PC-3 (cell line): ENCODE results near the gene POLRMT. TPM values are rescaled to one million over a fixed set of nuclear protein-coding genes. Genes with fewer than 3 reads are reported as not detected.

Source experiments
- ATAC-seq: fragments of 200-7000 bp; cut with Tn5 transposase; 2 replicates; pipeline ENCODE4 v1.9.1; 2020; ENCODE audit warnings: mild to moderate bottlenecking, moderate library complexity
- BruUV-seq: library from RNA; stranded (reverse); fragments of 400-500 nt; replicated peaks from 2 replicates; lab custom pipeline; 2021; lab: Mats Ljungman, UMichigan
- CTCF ChIA-PET: fragments of 300-600 bp; sonication (Branson Sonifier 250); formaldehyde crosslinking; loops from one replicate; lab custom pipeline; 2022; ENCODE audit warnings: antibody characterized with exemption; lab: Charles Lee
- POLR2A ChIA-PET: fragments of 300-600 bp; sonication (Branson Sonifier 250); formaldehyde crosslinking; loops from one replicate; lab custom pipeline; 2022; ENCODE audit warnings: antibody characterized with exemption; ENCODE audit not compliant: unreplicated experiment; lab: Charles Lee
- DNase-seq: peaks from one replicate; pipeline ENCODE4 v3.0.0-alpha.2; 2015
- H2AFZ ChIP-seq: fragments of 300-600 bp; sonication (generic); 2 replicates; pipeline ENCODE4 v1.6.0; 2016; ENCODE audit warnings: antibody characterized with exemption, low read length
- H3F3A ChIP-seq: fragments of 300-600 bp; sonication (generic); one replicate; pipeline ENCODE4 v1.6.0; 2017; ENCODE audit warnings: antibody characterized with exemption, low read length, control low read depth, mild to moderate bottlenecking; ENCODE audit not compliant: unreplicated experiment
- H3K27ac ChIP-seq: fragments of 300-600 bp; sonication (generic); 2 replicates; pipeline ENCODE4 v1.5.1; 2016; ENCODE audit warnings: mild to moderate bottlenecking, low read length
- H3K27me3 ChIP-seq: fragments of 300-600 bp; sonication (generic); 2 replicates; pipeline ENCODE4 v1.6.1; 2016; ENCODE audit warnings: low read length, mixed read lengths
- H3K36me3 ChIP-seq: fragments of 300-600 bp; sonication (generic); 2 replicates; pipeline ENCODE4 v1.6.1; 2016; ENCODE audit warnings: low read depth, mixed run types, low read length, mixed read lengths
- H3K4me1 ChIP-seq: fragments of 300-600 bp; sonication (generic); 2 replicates; pipeline ENCODE4 v1.5.1; 2016; ENCODE audit warnings: low read length; ENCODE audit not compliant: insufficient read depth
- H3K4me2 ChIP-seq: fragments of 300-600 bp; sonication (generic); 2 replicates; pipeline ENCODE4 v1.6.0; 2016; ENCODE audit warnings: low read length
- H3K4me3 ChIP-seq: fragments of 300-600 bp; sonication (generic); 2 replicates; pipeline ENCODE4 v1.5.1; 2016; ENCODE audit warnings: mild to moderate bottlenecking, low read length, mixed read lengths
- H3K79me2 ChIP-seq: fragments of 300-600 bp; sonication (generic); 2 replicates; pipeline ENCODE4 v1.6.1; 2017; ENCODE audit warnings: low read length, mixed read lengths
- H3K9ac ChIP-seq: fragments of 300-600 bp; sonication (generic); 2 replicates; pipeline ENCODE4 v1.6.0; 2016; ENCODE audit warnings: mild to moderate bottlenecking, low read length
- H3K9me2 ChIP-seq: fragments of 300-600 bp; sonication (generic); replicated peaks from 2 replicates; pipeline ENCODE4 v1.6.1; 2016; ENCODE audit warnings: mixed run types, low read length, mixed read lengths
- H3K9me3 ChIP-seq: fragments of 300-600 bp; sonication (generic); 2 replicates; pipeline ENCODE4 v1.6.1; 2016; ENCODE audit warnings: low read length, mixed read lengths
- H4K20me1 ChIP-seq: fragments of 300-600 bp; sonication (generic); 2 replicates; pipeline ENCODE4 v1.6.1; 2016; ENCODE audit warnings: low read length, mixed read lengths
- EZH2 ChIP-seq: fragments of 300-600 bp; sonication (generic); IDR thresholded peaks from one replicate; pipeline ENCODE4 v1.6.1; 2017; ENCODE audit warnings: antibody characterized with exemption, mild to moderate bottlenecking, low read length; ENCODE audit not compliant: unreplicated experiment
- EZH2phosphoT487 ChIP-seq: fragments of 300-600 bp; sonication (generic); IDR thresholded peaks from 2 replicates; pipeline ENCODE4 v1.6.1; 2018; ENCODE audit warnings: mild to moderate bottlenecking, antibody characterized with exemption, low read length, borderline replicate concordance
- intact Hi-C: fragments of 100-400 bp; cut with micrococcal nuclease; formaldehyde crosslinking; loops from 2 replicates; pipeline ENCODE4 v1.9.0; 2023
- total RNA-seq: library from RNA; depleted of rRNA; stranded (reverse); fragments of >200 nt; gene quantifications from 2 replicates; pipeline ENCODE4 v1.2.3, GENCODE V29; 2014
- TF ChIP-seq, protein P1 (sequence below): fragments of 300-600 bp; sonication (generic); conservative IDR thresholded peaks from 2 replicates; pipeline ENCODE4 v1.5.1; 2017; ENCODE audit warnings: antibody characterized with exemption, low read depth, mild to moderate bottlenecking, low read length

POLRMT gene
- total RNA-seq, 1 experiment from 2014 or later, result 60.5 TPM

DNA sequence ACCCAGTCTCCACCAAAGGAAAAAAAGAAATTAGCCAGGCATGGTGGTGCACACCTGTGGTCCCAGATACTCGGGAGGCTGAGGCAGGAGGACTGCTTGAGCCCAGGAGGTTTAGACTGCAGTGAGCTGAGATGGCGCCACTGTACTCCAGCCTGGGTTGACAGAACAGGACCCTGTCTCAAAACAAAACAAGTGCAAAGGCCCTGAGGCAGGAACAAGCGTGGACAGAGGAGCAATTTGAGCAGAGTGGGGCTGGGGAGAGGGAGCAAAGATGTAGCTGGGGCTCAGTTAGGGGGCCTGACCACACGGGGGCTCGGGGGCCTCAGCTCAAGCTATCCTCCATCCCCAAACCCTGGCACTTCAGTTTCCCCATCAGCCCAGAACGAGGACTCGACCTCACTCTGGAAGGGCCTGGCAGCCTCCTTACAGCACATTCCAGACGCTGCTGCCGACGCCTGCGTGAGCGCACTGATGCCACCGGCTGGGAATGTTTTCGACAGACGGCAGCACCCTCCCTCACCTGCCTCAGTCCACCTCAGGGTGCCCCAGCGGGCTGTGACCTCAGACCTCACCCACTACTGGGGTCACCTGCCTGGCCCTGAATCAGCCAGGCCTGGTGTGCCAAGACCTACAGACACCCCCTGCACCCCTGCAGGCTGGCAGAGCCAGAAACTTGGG lies 1.8 kb upstream of the POLRMT start:
- POLR2A ChIA-PET, result no interaction called here
- no peaks in the 10 kb centered on the region for H3F3A ChIP-seq
- intact Hi-C loops, result loop anchor here (10.0 kb wide), 1 partner anchor 60 kb away; the partner anchor contains the start of gene BSG

DNA sequence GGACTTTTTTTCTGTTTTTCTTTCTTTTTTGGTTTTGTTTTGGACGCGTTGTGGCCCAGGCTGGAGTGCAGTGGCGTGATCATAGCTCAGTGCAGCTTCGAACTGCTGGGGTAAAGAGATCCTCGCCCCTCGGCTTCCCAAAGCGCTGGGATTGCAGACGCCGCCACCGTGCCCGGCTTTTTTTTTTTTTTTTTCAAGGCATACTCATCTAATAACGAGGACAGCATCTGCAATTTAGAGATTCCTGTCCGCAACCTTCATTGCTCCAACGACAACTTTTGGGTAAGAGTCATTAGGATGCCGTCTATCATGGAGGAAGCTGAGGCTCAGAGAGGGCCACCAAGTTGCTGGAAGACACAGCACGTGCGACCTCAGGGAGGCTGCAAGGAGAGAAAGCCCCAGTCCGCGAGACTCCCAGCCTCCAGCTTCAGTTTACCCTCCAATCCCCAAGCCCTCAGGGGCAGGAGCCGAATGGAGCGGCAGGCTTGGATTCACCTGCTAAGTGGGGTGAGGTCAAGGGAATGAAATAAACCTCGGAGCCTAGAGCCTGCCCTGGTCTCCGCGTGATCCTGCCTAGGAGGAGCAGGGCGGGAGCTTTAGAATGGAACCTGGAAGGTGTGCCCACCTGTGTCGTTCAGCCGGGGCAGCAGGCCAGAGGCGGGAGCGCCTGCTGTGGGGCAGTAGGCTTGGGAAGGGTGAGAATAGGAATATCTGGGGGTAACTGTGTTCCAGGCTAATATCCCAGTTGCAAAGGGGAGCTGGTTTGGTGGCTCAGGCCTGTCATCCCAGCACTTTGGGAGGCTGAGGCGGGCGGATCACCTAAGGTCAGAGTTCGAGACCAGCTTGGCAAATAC lies 676 bp upstream of the POLRMT start:
- Histone ChIP-seq H3K79me2 (peaks cover 37% of the 10 kb centered on the region), H3K9me3 (no peaks in the 10 kb centered on the region), H3F3A (no peaks in the 10 kb centered on the region), H3K9me2 (no peaks in the 10 kb centered on the region), H3K27me3 (no peaks in the 10 kb centered on the region), H3K4me3 (peak overlapping the region; percentile 89), H3K27ac (no peak overlapping the region), H4K20me1 (no peaks in the 10 kb centered on the region), H2AFZ (peak overlapping the region; percentile 92), H3K36me3 (no peaks in the 10 kb centered on the region), H3K9ac (peak overlapping the region; percentile 76), H3K4me1 (peaks cover 5% of the 10 kb centered on the region; the same call in 1 of the 2 replicates), H3K4me2 (peak overlapping the region; percentile 90)
- TSS peak; percentile 67 for BruUV-seq
- CTCF ChIA-PET, result no interaction called here
- DNase-seq (no peak), ATAC-seq (peak; percentile 5; the same call in 1 of the 2 replicates)
- intact Hi-C loops, result loop anchor here (10.0 kb wide), 1 partner anchor 59 kb away; the partner anchor contains the start of gene BSG
- no peak for TF ChIP-seq EZH2
- TF ChIP-seq, protein P1, sequence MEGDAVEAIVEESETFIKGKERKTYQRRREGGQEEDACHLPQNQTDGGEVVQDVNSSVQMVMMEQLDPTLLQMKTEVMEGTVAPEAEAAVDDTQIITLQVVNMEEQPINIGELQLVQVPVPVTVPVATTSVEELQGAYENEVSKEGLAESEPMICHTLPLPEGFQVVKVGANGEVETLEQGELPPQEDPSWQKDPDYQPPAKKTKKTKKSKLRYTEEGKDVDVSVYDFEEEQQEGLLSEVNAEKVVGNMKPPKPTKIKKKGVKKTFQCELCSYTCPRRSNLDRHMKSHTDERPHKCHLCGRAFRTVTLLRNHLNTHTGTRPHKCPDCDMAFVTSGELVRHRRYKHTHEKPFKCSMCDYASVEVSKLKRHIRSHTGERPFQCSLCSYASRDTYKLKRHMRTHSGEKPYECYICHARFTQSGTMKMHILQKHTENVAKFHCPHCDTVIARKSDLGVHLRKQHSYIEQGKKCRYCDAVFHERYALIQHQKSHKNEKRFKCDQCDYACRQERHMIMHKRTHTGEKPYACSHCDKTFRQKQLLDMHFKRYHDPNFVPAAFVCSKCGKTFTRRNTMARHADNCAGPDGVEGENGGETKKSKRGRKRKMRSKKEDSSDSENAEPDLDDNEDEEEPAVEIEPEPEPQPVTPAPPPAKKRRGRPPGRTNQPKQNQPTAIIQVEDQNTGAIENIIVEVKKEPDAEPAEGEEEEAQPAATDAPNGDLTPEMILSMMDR, result no peak
- no peak for TF ChIP-seq EZH2phosphoT487
- POLR2A ChIA-PET, result no interaction called here

More for the DNA sequence above, 1.8 kb upstream of the POLRMT start:
- Histone ChIP-seq H3K9me3 (no peaks in the 10 kb centered on the region), H3K4me2 (peak overlapping the region; percentile 90; the same call in 1 of the 2 replicates), H3K36me3 (no peaks in the 10 kb centered on the region), H2AFZ (no peak overlapping the region), H4K20me1 (no peaks in the 10 kb centered on the region), H3K4me3 (no peak overlapping the region), H3K4me1 (peaks cover 5% of the 10 kb centered on the region; the same call in 1 of the 2 replicates), H3K27ac (no peak overlapping the region), H3K9me2 (no peaks in the 10 kb centered on the region), H3K27me3 (no peaks in the 10 kb centered on the region), H3K9ac (no peak overlapping the region), H3K79me2 (peaks cover 30% of the 10 kb centered on the region)
- no TSS peak for BruUV-seq
- DNase-seq, result no peak
- no peak for ATAC-seq
- CTCF ChIA-PET, result no interaction called here
- TF ChIP-seq, protein P1, result no peak
- TF ChIP-seq EZH2phosphoT487, result no peak
- no peak for TF ChIP-seq EZH2
